Hypothalamus (tissue), 51 donors: ENCODE results near the gene FAM171A1.
"Not testable (repeated sequence)": the region's sequence is repeated elsewhere in the genome, so short reads cannot be mapped to it uniquely, and the experiment has no call there.

ENCODE experiments used
- DNase-seq, 51 donors: peaks; one replicate each; lab custom pipeline; 2025; lab: John Stamatoyannopoulos, UW

FAM171A1 gene

GRCh38 chr10:15346440-15347141 lies 24.5 kb downstream of the FAM171A1 start:
- DNase-seq: peak in 14 of 51 donors; percentile 7 to 44 (median 34)

GRCh38 chr10:15345450-15345849 lies 25.6 kb downstream of the FAM171A1 start:
- DNase-seq: peak in 1 of 51 donors; percentile 33

- peak in 17 of 51 donors; percentile 9 to 59 (median 31) for DNase-seq
Observed at GRCh38 chr10:15344876-15345285, 26.2 kb downstream of the FAM171A1 start.

GRCh38 chr10:15344256-15344875 lies 26.7 kb downstream of the FAM171A1 start:
- DNase-seq: no peak

- no peak for DNase-seq
Observed at GRCh38 chr10:15342970-15343369, 28.1 kb downstream of the FAM171A1 start.

- no peak for DNase-seq
Observed at GRCh38 chr10:15341502-15342128, 29.5 kb downstream of the FAM171A1 start.

- DNase-seq: no peak
Observed at GRCh38 chr10:15339892-15340291, 31.2 kb downstream of the FAM171A1 start.

- not testable (repeated sequence) for DNase-seq
Observed at GRCh38 chr10:15337441-15337923, 33.6 kb downstream of the FAM171A1 start.

GRCh38 chr10:15336211-15336610 lies 34.9 kb downstream of the FAM171A1 start:
- DNase-seq: no peak

- no peak for DNase-seq
Observed at GRCh38 chr10:15335508-15335907, 35.6 kb downstream of the FAM171A1 start.

- DNase-seq: no peak
Observed at GRCh38 chr10:15334650-15335323, 36.3 kb downstream of the FAM171A1 start.

GRCh38 chr10:15333909-15334649 lies 37.0 kb downstream of the FAM171A1 start:
- DNase-seq: no peak

GRCh38 chr10:15333181-15333580 lies 37.9 kb downstream of the FAM171A1 start:
- DNase-seq: not testable (repeated sequence)

GRCh38 chr10:15331461-15331860 lies 39.6 kb downstream of the FAM171A1 start:
- no peak for DNase-seq

GRCh38 chr10:15329437-15329836 lies 41.7 kb downstream of the FAM171A1 start:
- no peak for DNase-seq

GRCh38 chr10:15325944-15326284 lies 45.2 kb downstream of the FAM171A1 start:
- DNase-seq: no peak

- DNase-seq: no peak
Observed at GRCh38 chr10:15325243-15325943, 45.7 kb downstream of the FAM171A1 start.

- no peak for DNase-seq
Observed at GRCh38 chr10:15324611-15325010, 46.5 kb downstream of the FAM171A1 start.

GRCh38 chr10:15324113-15324512 lies 47.0 kb downstream of the FAM171A1 start:
- DNase-seq: no peak

GRCh38 chr10:15322356-15322755 lies 48.7 kb downstream of the FAM171A1 start:
- DNase-seq: no peak
